Liver (tissue), 9 donors: ENCODE data around the gene CCNY. TPM values are rescaled to one million over a fixed set of nuclear protein-coding genes. Genes with fewer than 3 reads are reported as not detected.

Source experiments
- DNase-seq: peaks from one replicate; pipeline ENCODE4 v3.0.0-alpha.2; 2017; ENCODE audit warnings: low spot score
- H3K27ac ChIP-seq, 2 donors: one replicate each; pipeline ENCODE4 v1.7.0; 2013; ENCODE audit warnings: inconsistent platforms in 2 of 2, low read length in 2 of 2, control low read depth in 1 of 2, low read depth in 1 of 2, mild to moderate bottlenecking in 1 of 2
- H3K27me3 ChIP-seq, 4 donors: one replicate each; pipeline versions ENCODE4 v1.6.1 to v1.7.0; 2013; ENCODE audit warnings: low read length in 3 of 4, inconsistent platforms in 1 of 4, mild to moderate bottlenecking in 1 of 4, moderate library complexity in 1 of 4; ENCODE audit not compliant: control insufficient read depth in 4 of 4, insufficient read depth in 4 of 4
- H3K36me3 ChIP-seq, 4 donors: one replicate each; pipeline versions ENCODE4 v1.6.1 to v1.7.0; 2013; ENCODE audit warnings: low read length in 3 of 4, mild to moderate bottlenecking in 3 of 4, low read depth in 1 of 4, moderate library complexity in 1 of 4; ENCODE audit not compliant: control insufficient read depth in 4 of 4, insufficient read depth in 3 of 4
- H3K4me1 ChIP-seq, 4 donors: one replicate each; pipeline versions ENCODE4 v1.6.1 to v1.7.0; 2013; ENCODE audit warnings: low read length in 3 of 4, mild to moderate bottlenecking in 3 of 4, moderate library complexity in 1 of 4; ENCODE audit not compliant: control insufficient read depth in 4 of 4, insufficient read depth in 4 of 4
- H3K4me3 ChIP-seq, 3 donors: one replicate each; pipeline versions ENCODE4 v1.6.1 to v1.7.0; 2013; ENCODE audit warnings: low read length in 3 of 3, control low read depth in 1 of 3, low read depth in 1 of 3, mild to moderate bottlenecking in 1 of 3
- H3K9ac ChIP-seq, 2 donors: one replicate each; pipeline ENCODE4 v1.7.0; 2013; ENCODE audit warnings: low read length in 2 of 2, mild to moderate bottlenecking in 2 of 2, moderate library complexity in 2 of 2, control low read depth in 1 of 2, low read depth in 1 of 2
- H3K9me3 ChIP-seq, 4 donors: one replicate each; pipeline versions ENCODE4 v1.6.1 to v1.7.0; 2013; ENCODE audit warnings: low read length in 3 of 4; ENCODE audit not compliant: control insufficient read depth in 4 of 4
- EGR1 ChIP-seq, 2 donors: IDR thresholded peaks; 2 replicates each; pipeline ENCODE4 v1.6.1; 2016 to 2018; ENCODE audit warnings: antibody characterized with exemption in 2 of 2, low read depth in 2 of 2
- FOXA2 ChIP-seq: IDR thresholded peaks from 2 replicates; pipeline ENCODE4 v1.6.1; 2016; ENCODE audit warnings: antibody characterized with exemption
- GABPA ChIP-seq, 2 donors: IDR thresholded peaks in 1 of 2; conservative IDR thresholded peaks in 1 of 2; 2 replicates each; pipeline ENCODE4 v1.6.1; 2016; ENCODE audit warnings: antibody characterized with exemption in 2 of 2, mild to moderate bottlenecking in 1 of 2, moderate library complexity in 1 of 2
- HNF4A ChIP-seq, 2 donors: conservative IDR thresholded peaks; 2 replicates each; pipeline ENCODE4 v1.6.1; 2016; ENCODE audit warnings: antibody characterized with exemption in 2 of 2, mild to moderate bottlenecking in 2 of 2
- HNF4G ChIP-seq: IDR thresholded peaks from 2 replicates; pipeline ENCODE4 v1.6.1; 2016; ENCODE audit warnings: antibody characterized with exemption
- JUND ChIP-seq, 2 donors: IDR thresholded peaks; 2 replicates each; pipeline ENCODE4 v1.6.1; 2016; ENCODE audit warnings: antibody characterized with exemption in 2 of 2
- NR2F2 ChIP-seq: IDR thresholded peaks from 2 replicates; pipeline ENCODE4 v1.6.1; 2016; ENCODE audit warnings: antibody characterized with exemption
- RAD21 ChIP-seq, 2 donors: IDR thresholded peaks; 2 replicates each; pipeline ENCODE4 v1.6.1; 2016; ENCODE audit warnings: antibody characterized with exemption in 2 of 2, mild to moderate bottlenecking in 2 of 2
- RXRA ChIP-seq, 2 donors: IDR thresholded peaks; 2 replicates each; pipeline ENCODE4 v1.6.1; 2017 to 2018; ENCODE audit warnings: antibody characterized with exemption in 2 of 2, mild to moderate bottlenecking in 1 of 2
- SP1 ChIP-seq: IDR thresholded peaks from 2 replicates; pipeline ENCODE4 v1.6.1; 2018; ENCODE audit warnings: antibody characterized with exemption, mild to moderate bottlenecking
- TAF1 ChIP-seq: conservative IDR thresholded peaks from 2 replicates; pipeline ENCODE4 v1.6.1; 2016; ENCODE audit warnings: antibody characterized with exemption, mild to moderate bottlenecking
- YY1 ChIP-seq: IDR thresholded peaks from 2 replicates; pipeline ENCODE4 v1.6.1; 2016; ENCODE audit warnings: antibody characterized with exemption, mild to moderate bottlenecking
- WGBS: extraction: QIAGEN DNeasy Blood & Tissue Kit; methylation state at CpG from one replicate; pipeline ENCODE4 v1.1.7; 2013; 5-methylcytosine and 5-hydroxymethylcytosine counted together
- polyA plus RNA-seq, 2 donors: library from polyadenylated mRNA; stranded (reverse) in 1 of 2; unstranded in 1 of 2; fragments of 200-250 nt in 1 of 2; fragments of >200 nt in 1 of 2; fragmentation: Nextera tagmentation in 1 of 2; extraction: Ambion mirVana in 1 of 2; gene quantifications; one replicate each; pipeline versions ENCODE4 v1.2.1 to v1.2.3, GENCODE V29; 2013 to 2015
- total RNA-seq, 2 donors: library from RNA; depleted of rRNA; stranded (reverse); fragments of >200 nt; gene quantifications; one replicate each; pipeline ENCODE4 v1.2.3, GENCODE V29; 2014
- TF ChIP-seq, protein P1 (sequence below): IDR thresholded peaks from 2 replicates; pipeline ENCODE4 v1.6.1; 2016; ENCODE audit warnings: antibody characterized with exemption
- TF ChIP-seq, protein P2 (sequence below): IDR thresholded peaks from 2 replicates; pipeline ENCODE4 v1.6.1; 2016; ENCODE audit warnings: antibody characterized with exemption
- TF ChIP-seq, protein P3 (sequence below): fragments of 150-350 bp; IDR thresholded peaks from 2 replicates; pipeline ENCODE4 v1.5.1; 2017; ENCODE audit warnings: improper control_type of control experiment, low read depth, low read length; ENCODE audit not compliant: missing input control
- TF ChIP-seq, protein P4 (sequence below): IDR thresholded peaks from 2 replicates; pipeline ENCODE4 v1.6.1; 2016; ENCODE audit warnings: antibody characterized with exemption, mild to moderate bottlenecking
- donor health status: healthy.
- donor health status: healthy.
- donor health status: healthy.
- donor health status: healthy.
- donor health status: healthy.

The CCNY gene
- total and polyA plus RNA-seq, 4 donors = 17.6 to 38.4 (median 21.8) TPM

DNA sequence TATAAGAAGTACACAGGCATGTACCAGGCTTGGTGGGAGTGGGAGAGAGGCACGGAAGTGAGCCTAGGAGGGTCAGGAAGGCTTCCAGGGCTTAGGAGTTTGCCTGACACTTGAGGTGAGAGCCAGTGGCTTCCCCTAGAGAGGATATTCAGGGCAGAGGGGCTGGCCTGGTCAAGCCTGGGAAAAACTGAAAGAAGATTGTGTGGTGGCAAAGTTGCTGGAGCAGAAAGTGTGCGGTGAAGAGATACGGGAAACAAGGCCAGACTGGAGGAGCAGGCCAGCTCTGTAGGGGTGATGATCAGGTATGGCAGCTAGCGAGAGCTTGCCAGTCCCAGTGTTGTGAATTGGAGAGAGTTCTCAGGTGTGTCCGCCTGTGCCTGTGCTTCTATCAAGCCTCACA lies 129.9 kb downstream of the CCNY start:
- no peak overlapping the region for H3K9ac ChIP-seq
- no peak for DNase-seq
- H3K4me1 ChIP-seq = peaks cover 18 to 56% (median 42%) of the 10 kb centered on the region in 4 donors
- no peaks in the 10 kb centered on the region for H3K27me3 ChIP-seq
- H3K4me3 ChIP-seq = no peak overlapping the region
- H3K36me3 ChIP-seq = no peaks in the 10 kb centered on the region
- H3K9me3 ChIP-seq = no peaks in the 10 kb centered on the region
- no peak for TF ChIP-seq NR2F2
- 94% methylated on average over 5 of the region's 5 CpGs for WGBS
- no peak overlapping the region for H3K27ac ChIP-seq

DNA sequence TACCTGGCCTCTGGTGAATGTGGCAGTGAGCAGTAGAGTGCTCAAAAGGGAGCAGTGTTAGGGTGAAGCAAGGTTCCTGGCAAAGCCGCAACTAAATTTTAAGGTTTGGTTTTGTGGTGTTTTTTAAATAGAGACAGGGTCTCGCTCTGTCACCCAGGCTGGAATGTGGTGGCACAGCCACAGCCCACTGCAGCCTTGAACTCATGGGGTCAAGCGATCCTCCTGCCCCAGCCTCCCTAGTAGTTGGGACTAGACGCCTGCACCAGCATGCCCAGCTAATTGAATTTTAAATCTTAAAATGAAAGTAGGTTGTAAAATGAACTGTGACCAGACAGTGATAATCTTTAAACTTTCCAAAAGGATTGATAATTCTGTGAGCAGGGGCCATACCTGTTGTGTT lies 130.4 kb downstream of the CCNY start:
- TF ChIP-seq, protein P1, sequence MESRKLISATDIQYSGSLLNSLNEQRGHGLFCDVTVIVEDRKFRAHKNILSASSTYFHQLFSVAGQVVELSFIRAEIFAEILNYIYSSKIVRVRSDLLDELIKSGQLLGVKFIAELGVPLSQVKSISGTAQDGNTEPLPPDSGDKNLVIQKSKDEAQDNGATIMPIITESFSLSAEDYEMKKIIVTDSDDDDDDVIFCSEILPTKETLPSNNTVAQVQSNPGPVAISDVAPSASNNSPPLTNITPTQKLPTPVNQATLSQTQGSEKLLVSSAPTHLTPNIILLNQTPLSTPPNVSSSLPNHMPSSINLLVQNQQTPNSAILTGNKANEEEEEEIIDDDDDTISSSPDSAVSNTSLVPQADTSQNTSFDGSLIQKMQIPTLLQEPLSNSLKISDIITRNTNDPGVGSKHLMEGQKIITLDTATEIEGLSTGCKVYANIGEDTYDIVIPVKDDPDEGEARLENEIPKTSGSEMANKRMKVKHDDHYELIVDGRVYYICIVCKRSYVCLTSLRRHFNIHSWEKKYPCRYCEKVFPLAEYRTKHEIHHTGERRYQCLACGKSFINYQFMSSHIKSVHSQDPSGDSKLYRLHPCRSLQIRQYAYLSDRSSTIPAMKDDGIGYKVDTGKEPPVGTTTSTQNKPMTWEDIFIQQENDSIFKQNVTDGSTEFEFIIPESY = no peak
- TF ChIP-seq, protein P2, sequence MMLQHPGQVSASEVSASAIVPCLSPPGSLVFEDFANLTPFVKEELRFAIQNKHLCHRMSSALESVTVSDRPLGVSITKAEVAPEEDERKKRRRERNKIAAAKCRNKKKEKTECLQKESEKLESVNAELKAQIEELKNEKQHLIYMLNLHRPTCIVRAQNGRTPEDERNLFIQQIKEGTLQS = no peak
- TF ChIP-seq TAF1 (no peak), JUND (IDR thresholded peaks at IDR 0.05) (no peak), FOXA2 (no peak), YY1 (no peak), NR2F2 (no peak), HNF4G (no peak), RXRA (IDR thresholded peaks at IDR 0.05) (no peak), EGR1 (IDR thresholded peaks at IDR 0.05; ENCODE audit: low read depth in 2 of 2) (no peak), GABPA (IDR thresholded peaks at IDR 0.05 in 1 of 2, conservative IDR thresholded peaks at IDR 0.05 in 1 of 2) (no peak), RAD21 (IDR thresholded peaks at IDR 0.05) (no peak)
- TF ChIP-seq, protein P3, sequence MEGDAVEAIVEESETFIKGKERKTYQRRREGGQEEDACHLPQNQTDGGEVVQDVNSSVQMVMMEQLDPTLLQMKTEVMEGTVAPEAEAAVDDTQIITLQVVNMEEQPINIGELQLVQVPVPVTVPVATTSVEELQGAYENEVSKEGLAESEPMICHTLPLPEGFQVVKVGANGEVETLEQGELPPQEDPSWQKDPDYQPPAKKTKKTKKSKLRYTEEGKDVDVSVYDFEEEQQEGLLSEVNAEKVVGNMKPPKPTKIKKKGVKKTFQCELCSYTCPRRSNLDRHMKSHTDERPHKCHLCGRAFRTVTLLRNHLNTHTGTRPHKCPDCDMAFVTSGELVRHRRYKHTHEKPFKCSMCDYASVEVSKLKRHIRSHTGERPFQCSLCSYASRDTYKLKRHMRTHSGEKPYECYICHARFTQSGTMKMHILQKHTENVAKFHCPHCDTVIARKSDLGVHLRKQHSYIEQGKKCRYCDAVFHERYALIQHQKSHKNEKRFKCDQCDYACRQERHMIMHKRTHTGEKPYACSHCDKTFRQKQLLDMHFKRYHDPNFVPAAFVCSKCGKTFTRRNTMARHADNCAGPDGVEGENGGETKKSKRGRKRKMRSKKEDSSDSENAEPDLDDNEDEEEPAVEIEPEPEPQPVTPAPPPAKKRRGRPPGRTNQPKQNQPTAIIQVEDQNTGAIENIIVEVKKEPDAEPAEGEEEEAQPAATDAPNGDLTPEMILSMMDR = no peak
- Histone ChIP-seq H3K4me1 (peaks cover 15 to 51% (median 42%) of the 10 kb centered on the region in 4 donors), H3K36me3 (no peaks in the 10 kb centered on the region), H3K27ac (no peak overlapping the region), H3K9me3 (no peaks in the 10 kb centered on the region), H3K9ac (no peak overlapping the region), H3K27me3 (no peaks in the 10 kb centered on the region), H3K4me3 (no peak overlapping the region)
- WGBS = 88% methylated on average over 4 of the region's 4 CpGs
- DNase-seq = no peak

DNA sequence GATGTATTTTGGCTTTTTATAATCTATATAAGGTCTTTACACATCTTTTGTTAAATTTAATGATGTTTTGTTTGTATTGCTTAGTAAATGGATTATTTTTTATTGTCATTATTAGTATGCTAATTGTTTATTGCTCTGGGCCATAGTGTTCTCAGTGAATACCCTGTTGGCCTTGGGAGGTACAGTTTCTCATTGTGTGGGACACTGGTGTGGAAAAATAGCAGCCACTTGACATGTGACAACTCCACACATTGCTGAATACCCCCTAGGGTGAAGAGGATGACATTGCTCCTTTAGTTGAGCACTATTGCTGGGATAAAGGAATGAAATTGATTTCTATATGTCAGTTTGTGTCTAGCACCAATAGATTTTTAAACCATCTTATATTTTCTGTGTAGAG lies 130.9 kb downstream of the CCNY start:
- DNase-seq = no peak
- Histone ChIP-seq H3K4me3 (no peak overlapping the region), H3K36me3 (no peaks in the 10 kb centered on the region), H3K4me1 (peaks cover 14 to 46% (median 39%) of the 10 kb centered on the region in 4 donors), H3K9ac (no peak overlapping the region), H3K27ac (no peak overlapping the region), H3K27me3 (no peaks in the 10 kb centered on the region), H3K9me3 (no peaks in the 10 kb centered on the region)
- TF ChIP-seq RAD21 (IDR thresholded peaks at IDR 0.05) (no peak), GABPA (IDR thresholded peaks at IDR 0.05 in 1 of 2, conservative IDR thresholded peaks at IDR 0.05 in 1 of 2) (no peak), SP1 (no peak), YY1 (no peak), RXRA (IDR thresholded peaks at IDR 0.05) (no peak), HNF4A (conservative IDR thresholded peaks at IDR 0.05) (no peak)
- TF ChIP-seq, protein P3 = no peak
- TF ChIP-seq, protein P1 = no peak
- TF ChIP-seq, protein P4, sequence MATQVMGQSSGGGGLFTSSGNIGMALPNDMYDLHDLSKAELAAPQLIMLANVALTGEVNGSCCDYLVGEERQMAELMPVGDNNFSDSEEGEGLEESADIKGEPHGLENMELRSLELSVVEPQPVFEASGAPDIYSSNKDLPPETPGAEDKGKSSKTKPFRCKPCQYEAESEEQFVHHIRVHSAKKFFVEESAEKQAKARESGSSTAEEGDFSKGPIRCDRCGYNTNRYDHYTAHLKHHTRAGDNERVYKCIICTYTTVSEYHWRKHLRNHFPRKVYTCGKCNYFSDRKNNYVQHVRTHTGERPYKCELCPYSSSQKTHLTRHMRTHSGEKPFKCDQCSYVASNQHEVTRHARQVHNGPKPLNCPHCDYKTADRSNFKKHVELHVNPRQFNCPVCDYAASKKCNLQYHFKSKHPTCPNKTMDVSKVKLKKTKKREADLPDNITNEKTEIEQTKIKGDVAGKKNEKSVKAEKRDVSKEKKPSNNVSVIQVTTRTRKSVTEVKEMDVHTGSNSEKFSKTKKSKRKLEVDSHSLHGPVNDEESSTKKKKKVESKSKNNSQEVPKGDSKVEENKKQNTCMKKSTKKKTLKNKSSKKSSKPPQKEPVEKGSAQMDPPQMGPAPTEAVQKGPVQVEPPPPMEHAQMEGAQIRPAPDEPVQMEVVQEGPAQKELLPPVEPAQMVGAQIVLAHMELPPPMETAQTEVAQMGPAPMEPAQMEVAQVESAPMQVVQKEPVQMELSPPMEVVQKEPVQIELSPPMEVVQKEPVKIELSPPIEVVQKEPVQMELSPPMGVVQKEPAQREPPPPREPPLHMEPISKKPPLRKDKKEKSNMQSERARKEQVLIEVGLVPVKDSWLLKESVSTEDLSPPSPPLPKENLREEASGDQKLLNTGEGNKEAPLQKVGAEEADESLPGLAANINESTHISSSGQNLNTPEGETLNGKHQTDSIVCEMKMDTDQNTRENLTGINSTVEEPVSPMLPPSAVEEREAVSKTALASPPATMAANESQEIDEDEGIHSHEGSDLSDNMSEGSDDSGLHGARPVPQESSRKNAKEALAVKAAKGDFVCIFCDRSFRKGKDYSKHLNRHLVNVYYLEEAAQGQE = no peak
